Measurements from ENCODE around the gene ITIH5. TPM values are rescaled to one million over a fixed set of nuclear protein-coding genes. Genes with fewer than 3 reads are reported as not detected.

Gene ITIH5
- total and polyA plus RNA-seq, 9 of the 15 experiments (the other 6 are each of a cell fraction or from before 2014, with no cell fraction given) = 0.52 to 4.5 (median 2.6) TPM

DNA sequence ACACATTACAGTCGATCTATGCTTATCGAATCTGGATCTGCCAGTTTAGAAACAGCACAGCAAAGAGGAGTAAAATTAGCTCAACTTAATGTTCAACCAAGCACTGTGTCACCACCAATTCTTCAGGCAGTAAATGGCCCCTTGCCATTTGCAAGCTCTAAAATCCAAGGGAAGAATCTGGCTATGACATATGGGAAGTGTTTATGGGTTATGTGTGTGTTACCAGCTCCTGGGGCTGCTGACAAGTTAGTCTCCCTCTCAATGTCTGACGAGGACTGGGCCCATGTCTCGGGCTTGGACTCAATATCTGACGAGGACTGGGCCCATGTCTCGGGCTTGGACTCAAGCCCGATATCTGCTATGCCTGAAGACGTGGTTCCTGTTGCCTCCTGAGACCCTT, 30.7 kb upstream of the ITIH5 start:
- no peaks in the 10 kb centered on the region for H3K9me1 ChIP-seq (ENCODE audit: control insufficient read depth, insufficient read depth, low read length)
- H2AFZ ChIP-seq (ENCODE audit: low read depth, low read length) = no peak overlapping the region
- BruUV-seq (replicated peaks) = no TSS peak
- H3K9ac ChIP-seq (ENCODE audit: insufficient read depth in 1 of 2, low read depth in 2 of 2, low read length in 2 of 2) = no peak overlapping the region
- intact Hi-C loops (cut with micrococcal nuclease) = no loop called here
- H3K4me2 ChIP-seq (ENCODE audit: insufficient read depth, low read length) = no peak overlapping the region
- in situ Hi-C loops (cut with MboI) = no loop called here
- peaks cover 0 to 23% of the 10 kb centered on the region in 2 experiments; a peak in 2 of 5 replicates for H3K27me3 ChIP-seq (ENCODE audit: control insufficient read depth in 2 of 2, insufficient read depth in 2 of 2, low read length in 2 of 2)
- H3K36me3 ChIP-seq (ENCODE audit: control insufficient read depth, insufficient read depth, low read length) = no peaks in the 10 kb centered on the region
- no peak overlapping the region for H3K27ac ChIP-seq (ENCODE audit: extremely low read depth, low read depth, low read length)
- H3K9me3 ChIP-seq (replicated peaks; ENCODE audit: control insufficient read depth, insufficient read depth, low read depth, low read length) = no peaks in the 10 kb centered on the region; the same call in 1 of the 2 replicates
- H4K20me1 ChIP-seq (replicated peaks; ENCODE audit: control insufficient read depth, insufficient read depth, low read length) = no peaks in the 10 kb centered on the region
- no peak overlapping the region for H3K4me3 ChIP-seq
- POLR2A ChIA-PET = no interaction called here
- CTCF ChIA-PET (ENCODE audit: low intra/inter-chr PET ratio) = no interaction called here
- 0% methylated on average over 8 of the region's 8 CpGs for WGBS (ENCODE audit: insufficient coverage, low coverage, missing lambda C conversion rate)
- DNase-seq (ENCODE audit: extremely low read depth in 1 of 4, low spot score in 3 of 4) = no peak
- no peak for ATAC-seq
- no peak for FAIRE-seq
- H3K79me2 ChIP-seq (ENCODE audit: control insufficient read depth, insufficient read depth, low read length) = no peaks in the 10 kb centered on the region
- H3K4me1 ChIP-seq (replicated peaks in 1 of 2; ENCODE audit: control insufficient read depth in 2 of 2, insufficient read depth in 2 of 2, low read length in 2 of 2) = no peaks in the 10 kb centered on the region
- TF ChIP-seq, protein P1, sequence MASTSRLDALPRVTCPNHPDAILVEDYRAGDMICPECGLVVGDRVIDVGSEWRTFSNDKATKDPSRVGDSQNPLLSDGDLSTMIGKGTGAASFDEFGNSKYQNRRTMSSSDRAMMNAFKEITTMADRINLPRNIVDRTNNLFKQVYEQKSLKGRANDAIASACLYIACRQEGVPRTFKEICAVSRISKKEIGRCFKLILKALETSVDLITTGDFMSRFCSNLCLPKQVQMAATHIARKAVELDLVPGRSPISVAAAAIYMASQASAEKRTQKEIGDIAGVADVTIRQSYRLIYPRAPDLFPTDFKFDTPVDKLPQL (IDR thresholded peaks at IDR 0.05; ENCODE audit: extremely low read depth, insufficient read length) = no peak
- TF ChIP-seq, protein P2, sequence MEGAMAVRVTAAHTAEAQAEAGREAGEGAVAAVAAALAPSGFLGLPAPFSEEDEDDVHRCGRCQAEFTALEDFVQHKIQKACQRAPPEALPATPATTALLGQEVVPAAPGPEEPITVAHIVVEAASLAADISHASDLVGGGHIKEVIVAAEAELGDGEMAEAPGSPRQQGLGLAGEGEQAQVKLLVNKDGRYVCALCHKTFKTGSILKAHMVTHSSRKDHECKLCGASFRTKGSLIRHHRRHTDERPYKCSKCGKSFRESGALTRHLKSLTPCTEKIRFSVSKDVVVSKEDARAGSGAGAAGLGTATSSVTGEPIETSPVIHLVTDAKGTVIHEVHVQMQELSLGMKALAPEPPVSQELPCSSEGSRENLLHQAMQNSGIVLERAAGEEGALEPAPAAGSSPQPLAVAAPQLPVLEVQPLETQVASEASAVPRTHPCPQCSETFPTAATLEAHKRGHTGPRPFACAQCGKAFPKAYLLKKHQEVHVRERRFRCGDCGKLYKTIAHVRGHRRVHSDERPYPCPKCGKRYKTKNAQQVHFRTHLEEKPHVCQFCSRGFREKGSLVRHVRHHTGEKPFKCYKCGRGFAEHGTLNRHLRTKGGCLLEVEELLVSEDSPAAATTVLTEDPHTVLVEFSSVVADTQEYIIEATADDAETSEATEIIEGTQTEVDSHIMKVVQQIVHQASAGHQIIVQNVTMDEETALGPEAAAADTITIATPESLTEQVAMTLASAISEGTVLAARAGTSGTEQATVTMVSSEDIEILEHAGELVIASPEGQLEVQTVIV (CRISPR knock-in tag; IDR thresholded peaks at IDR 0.05; ENCODE audit: borderline replicate concordance) = no peak
- TF ChIP-seq, protein P3, sequence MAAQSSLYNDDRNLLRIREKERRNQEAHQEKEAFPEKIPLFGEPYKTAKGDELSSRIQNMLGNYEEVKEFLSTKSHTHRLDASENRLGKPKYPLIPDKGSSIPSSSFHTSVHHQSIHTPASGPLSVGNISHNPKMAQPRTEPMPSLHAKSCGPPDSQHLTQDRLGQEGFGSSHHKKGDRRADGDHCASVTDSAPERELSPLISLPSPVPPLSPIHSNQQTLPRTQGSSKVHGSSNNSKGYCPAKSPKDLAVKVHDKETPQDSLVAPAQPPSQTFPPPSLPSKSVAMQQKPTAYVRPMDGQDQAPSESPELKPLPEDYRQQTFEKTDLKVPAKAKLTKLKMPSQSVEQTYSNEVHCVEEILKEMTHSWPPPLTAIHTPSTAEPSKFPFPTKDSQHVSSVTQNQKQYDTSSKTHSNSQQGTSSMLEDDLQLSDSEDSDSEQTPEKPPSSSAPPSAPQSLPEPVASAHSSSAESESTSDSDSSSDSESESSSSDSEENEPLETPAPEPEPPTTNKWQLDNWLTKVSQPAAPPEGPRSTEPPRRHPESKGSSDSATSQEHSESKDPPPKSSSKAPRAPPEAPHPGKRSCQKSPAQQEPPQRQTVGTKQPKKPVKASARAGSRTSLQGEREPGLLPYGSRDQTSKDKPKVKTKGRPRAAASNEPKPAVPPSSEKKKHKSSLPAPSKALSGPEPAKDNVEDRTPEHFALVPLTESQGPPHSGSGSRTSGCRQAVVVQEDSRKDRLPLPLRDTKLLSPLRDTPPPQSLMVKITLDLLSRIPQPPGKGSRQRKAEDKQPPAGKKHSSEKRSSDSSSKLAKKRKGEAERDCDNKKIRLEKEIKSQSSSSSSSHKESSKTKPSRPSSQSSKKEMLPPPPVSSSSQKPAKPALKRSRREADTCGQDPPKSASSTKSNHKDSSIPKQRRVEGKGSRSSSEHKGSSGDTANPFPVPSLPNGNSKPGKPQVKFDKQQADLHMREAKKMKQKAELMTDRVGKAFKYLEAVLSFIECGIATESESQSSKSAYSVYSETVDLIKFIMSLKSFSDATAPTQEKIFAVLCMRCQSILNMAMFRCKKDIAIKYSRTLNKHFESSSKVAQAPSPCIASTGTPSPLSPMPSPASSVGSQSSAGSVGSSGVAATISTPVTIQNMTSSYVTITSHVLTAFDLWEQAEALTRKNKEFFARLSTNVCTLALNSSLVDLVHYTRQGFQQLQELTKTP (IDR thresholded peaks at IDR 0.05; ENCODE audit: low read depth in 1 of 2, partially characterized antibody in 2 of 2) = no peak
- no peak for TF ChIP-seq SMARCC2 (IDR thresholded peaks at IDR 0.05; ENCODE audit: low read depth)
- TF ChIP-seq SLC30A9 (CRISPR knock-in tag; IDR thresholded peaks at IDR 0.05) = no peak
- no peak for TF ChIP-seq NFIC (IDR thresholded peaks at IDR 0.05)
- no peak for TF ChIP-seq CCAR2 (IDR thresholded peaks at IDR 0.05; ENCODE audit: low read depth, low read length)
- no peak for TF ChIP-seq SUPT5H (IDR thresholded peaks at IDR 0.05)
- no peak for TF ChIP-seq NONO (IDR thresholded peaks at IDR 0.05; ENCODE audit: low read depth in 2 of 2, low read length in 1 of 2)
- TF ChIP-seq, protein P4, sequence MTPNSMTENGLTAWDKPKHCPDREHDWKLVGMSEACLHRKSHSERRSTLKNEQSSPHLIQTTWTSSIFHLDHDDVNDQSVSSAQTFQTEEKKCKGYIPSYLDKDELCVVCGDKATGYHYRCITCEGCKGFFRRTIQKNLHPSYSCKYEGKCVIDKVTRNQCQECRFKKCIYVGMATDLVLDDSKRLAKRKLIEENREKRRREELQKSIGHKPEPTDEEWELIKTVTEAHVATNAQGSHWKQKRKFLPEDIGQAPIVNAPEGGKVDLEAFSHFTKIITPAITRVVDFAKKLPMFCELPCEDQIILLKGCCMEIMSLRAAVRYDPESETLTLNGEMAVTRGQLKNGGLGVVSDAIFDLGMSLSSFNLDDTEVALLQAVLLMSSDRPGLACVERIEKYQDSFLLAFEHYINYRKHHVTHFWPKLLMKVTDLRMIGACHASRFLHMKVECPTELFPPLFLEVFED (CRISPR knock-in tag; conservative IDR thresholded peaks at IDR 0.05) = no peak
- TF ChIP-seq, protein P5, sequence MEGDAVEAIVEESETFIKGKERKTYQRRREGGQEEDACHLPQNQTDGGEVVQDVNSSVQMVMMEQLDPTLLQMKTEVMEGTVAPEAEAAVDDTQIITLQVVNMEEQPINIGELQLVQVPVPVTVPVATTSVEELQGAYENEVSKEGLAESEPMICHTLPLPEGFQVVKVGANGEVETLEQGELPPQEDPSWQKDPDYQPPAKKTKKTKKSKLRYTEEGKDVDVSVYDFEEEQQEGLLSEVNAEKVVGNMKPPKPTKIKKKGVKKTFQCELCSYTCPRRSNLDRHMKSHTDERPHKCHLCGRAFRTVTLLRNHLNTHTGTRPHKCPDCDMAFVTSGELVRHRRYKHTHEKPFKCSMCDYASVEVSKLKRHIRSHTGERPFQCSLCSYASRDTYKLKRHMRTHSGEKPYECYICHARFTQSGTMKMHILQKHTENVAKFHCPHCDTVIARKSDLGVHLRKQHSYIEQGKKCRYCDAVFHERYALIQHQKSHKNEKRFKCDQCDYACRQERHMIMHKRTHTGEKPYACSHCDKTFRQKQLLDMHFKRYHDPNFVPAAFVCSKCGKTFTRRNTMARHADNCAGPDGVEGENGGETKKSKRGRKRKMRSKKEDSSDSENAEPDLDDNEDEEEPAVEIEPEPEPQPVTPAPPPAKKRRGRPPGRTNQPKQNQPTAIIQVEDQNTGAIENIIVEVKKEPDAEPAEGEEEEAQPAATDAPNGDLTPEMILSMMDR (IDR thresholded peaks at IDR 0.05 in 2 of 3, conservative IDR thresholded peaks at IDR 0.05 in 1 of 3; ENCODE audit: insufficient read depth in 2 of 3, low read depth in 1 of 3, low read length in 3 of 3) = no peak
- no peak for TF ChIP-seq DMBX1 (CRISPR knock-in tag; IDR thresholded peaks at IDR 0.05; ENCODE audit: borderline replicate concordance)
